Immature natural killer cell (primary cell): ENCODE data around the gene CYB5R2. TPM values are rescaled to one million over a fixed set of nuclear protein-coding genes. Genes with fewer than 3 reads are reported as not detected.
A peak's percentile ranks its signal among the peaks of the same experiment; 100 is the strongest.

Experiments
- DNase-seq, 3 donors: peaks; one replicate each; pipeline ENCODE4 v3.0.0; 2022; ENCODE audit warnings: mixed read lengths in 1 of 3
- H3K27ac Mint-ChIP-seq, 6 donors: one replicate each; pipeline ENCODE4 v1.8.0; 2020; ENCODE audit warnings: mixed read lengths in 6 of 6, mild to moderate bottlenecking in 5 of 6, inconsistent platforms in 4 of 6, moderate library complexity in 3 of 6
- H3K27me3 Mint-ChIP-seq, 3 donors: one replicate each; pipeline ENCODE4 v1.8.0; 2020 to 2021; ENCODE audit warnings: low read depth in 3 of 3, mild to moderate bottlenecking in 3 of 3, mixed read lengths in 3 of 3, moderate library complexity in 3 of 3, inconsistent platforms in 1 of 3
- H3K36me3 Mint-ChIP-seq, 3 donors: one replicate each; pipeline ENCODE4 v1.8.0; 2020; ENCODE audit warnings: mixed read lengths in 3 of 3, inconsistent platforms in 2 of 3, mild to moderate bottlenecking in 2 of 3
- H3K4me1 Mint-ChIP-seq, 2 donors: one replicate each; pipeline ENCODE4 v1.8.0; 2020; ENCODE audit warnings: inconsistent platforms in 2 of 2, mild to moderate bottlenecking in 2 of 2, mixed read lengths in 2 of 2, moderate library complexity in 1 of 2
- H3K4me3 Mint-ChIP-seq, 5 donors: one replicate each; pipeline ENCODE4 v1.8.0; 2020; ENCODE audit warnings: mild to moderate bottlenecking in 5 of 5, mixed read lengths in 5 of 5, inconsistent platforms in 3 of 5, moderate library complexity in 3 of 5
- H3K9me3 Mint-ChIP-seq, 6 donors: one replicate each; pipeline ENCODE4 v1.8.0; 2020; ENCODE audit warnings: mild to moderate bottlenecking in 6 of 6, mixed read lengths in 6 of 6, inconsistent platforms in 4 of 6, moderate library complexity in 3 of 6
- polyA plus RNA-seq, 3 donors: library from polyadenylated mRNA; unstranded; fragments of 300-500 nt; fragmentation: Illumina TruSeq; gene quantifications; one replicate each; pipeline ENCODE4 v1.2.3, GENCODE V29; 2021

CYB5R2 gene
- polyA plus RNA-seq, 3 donors from 2014 or later: 0.37 TPM; not detected in 2

DNA sequence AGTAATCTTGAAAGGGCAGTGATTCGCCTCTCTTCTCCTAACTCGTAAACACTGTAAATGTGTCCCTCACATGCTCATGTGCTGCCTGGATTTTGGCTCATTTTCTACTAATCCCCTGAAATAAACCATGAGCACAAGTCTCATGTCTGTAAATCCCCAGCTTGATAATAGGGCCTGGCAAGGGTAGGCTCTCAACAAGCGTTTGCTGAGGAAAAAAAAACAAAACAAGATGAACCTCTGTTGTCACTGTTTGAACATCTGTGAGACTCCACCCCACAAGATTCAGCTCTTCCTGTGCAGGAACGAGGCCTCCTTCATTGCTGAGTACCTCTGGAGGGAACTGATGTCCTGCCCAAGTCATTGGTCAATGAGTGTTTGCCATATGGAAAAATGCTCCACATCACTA is 4.5 kb upstream of the CYB5R2 start:
- Mint-ChIP-seq H3K4me1 (peaks cover 8% of the 10 kb centered on the region in 2 donors), H3K27ac (no peak overlapping the region)
- no peak for DNase-seq

GRCh38 chr11:7677071-7677470 is 3.8 kb upstream of the CYB5R2 start:
- H3K4me1 Mint-ChIP-seq: peaks cover 8 to 13% of the 10 kb centered on the region in 2 donors
- peaks cover 11 to 29% (median 17%) of the 10 kb centered on the region in 3 donors for H3K27me3 Mint-ChIP-seq
- DNase-seq: no peak
- no peak overlapping the region for H3K27ac Mint-ChIP-seq
- H3K4me3 Mint-ChIP-seq: no peak overlapping the region
- H3K36me3 Mint-ChIP-seq: peaks cover 0 to 3% (median 0%) of the 10 kb centered on the region in 3 donors
- H3K9me3 Mint-ChIP-seq: no peaks in the 10 kb centered on the region

More for the DNA sequence above, 4.5 kb upstream of the CYB5R2 start:
- Mint-ChIP-seq H3K27me3 (peaks cover 9 to 23% (median 12%) of the 10 kb centered on the region in 3 donors), H3K36me3 (peaks cover 0 to 3% (median 0%) of the 10 kb centered on the region in 3 donors), H3K4me3 (no peak overlapping the region), H3K9me3 (no peaks in the 10 kb centered on the region)

GRCh38 chr11:7675631-7676030 is 2.3 kb upstream of the CYB5R2 start:
- H3K4me3 Mint-ChIP-seq: peak overlapping the region in 1 of 5 donors; percentile 6
- no peak for DNase-seq
- no peaks in the 10 kb centered on the region for H3K9me3 Mint-ChIP-seq
- H3K27me3 Mint-ChIP-seq: peaks cover 13 to 35% (median 17%) of the 10 kb centered on the region in 3 donors
- peaks cover 8 to 13% of the 10 kb centered on the region in 2 donors for H3K4me1 Mint-ChIP-seq
- H3K27ac Mint-ChIP-seq: no peak overlapping the region
- H3K36me3 Mint-ChIP-seq: peaks cover 0 to 3% (median 0%) of the 10 kb centered on the region in 3 donors

GRCh38 chr11:7673724-7674434 is 579 bp upstream of the CYB5R2 start:
- no peak for DNase-seq
- Mint-ChIP-seq H3K27me3 (peaks cover 13 to 30% (median 20%) of the 10 kb centered on the region in 3 donors), H3K4me3 (peak overlapping the region; percentile 71 to 85 (median 75)), H3K9me3 (no peaks in the 10 kb centered on the region), H3K36me3 (peaks cover 0 to 3% (median 0%) of the 10 kb centered on the region in 3 donors), H3K4me1 (peaks cover 8 to 13% of the 10 kb centered on the region in 2 donors), H3K27ac (no peak overlapping the region)

DNA sequence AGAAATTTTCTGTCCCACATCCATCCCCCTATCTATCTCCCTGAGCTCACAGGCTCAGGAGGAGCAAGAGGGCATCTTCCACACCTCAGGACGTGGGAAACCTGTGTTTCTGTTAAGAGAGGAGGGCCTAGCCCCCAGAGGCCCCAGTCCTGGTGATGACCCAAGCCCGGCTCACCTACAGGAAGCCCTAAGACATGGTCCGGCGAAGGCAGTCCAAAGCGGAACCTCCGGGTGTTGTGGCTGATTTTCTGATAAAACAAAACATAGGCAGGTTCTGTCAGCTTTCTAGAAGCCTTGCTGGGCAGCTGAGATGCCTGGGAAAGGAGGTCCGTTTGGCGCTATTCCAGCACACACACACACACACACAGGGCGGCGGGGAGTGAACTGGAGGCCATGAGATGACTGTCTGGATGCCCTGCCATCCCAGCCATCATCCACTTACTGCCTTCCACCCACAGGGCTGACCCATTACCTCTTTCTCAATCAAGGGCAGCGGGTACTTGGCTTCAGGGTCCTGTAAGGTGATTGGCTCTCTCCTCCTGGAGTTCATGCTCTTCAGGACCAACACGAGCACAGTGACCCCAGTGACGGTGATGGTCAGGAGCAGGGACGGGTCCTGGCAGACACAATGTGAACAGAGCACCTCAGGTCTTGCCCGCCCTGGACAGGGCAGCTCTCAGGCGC is 882 bp downstream of the CYB5R2 start:
- DNase-seq: no peak
- H3K27me3 Mint-ChIP-seq: peaks cover 13 to 27% (median 20%) of the 10 kb centered on the region in 3 donors
- peak overlapping the region; percentile 36 to 71 (median 60) for H3K4me3 Mint-ChIP-seq
- peaks cover 0 to 3% (median 0%) of the 10 kb centered on the region in 3 donors for H3K36me3 Mint-ChIP-seq
- peaks cover 8 to 13% of the 10 kb centered on the region in 2 donors for H3K4me1 Mint-ChIP-seq
- no peak overlapping the region for H3K27ac Mint-ChIP-seq
- H3K9me3 Mint-ChIP-seq: no peaks in the 10 kb centered on the region

GRCh38 chr11:7671347-7672215 is 1.7 kb downstream of the CYB5R2 start:
- Mint-ChIP-seq H3K9me3 (no peaks in the 10 kb centered on the region), H3K4me1 (peaks cover 8 to 13% of the 10 kb centered on the region in 2 donors), H3K27ac (no peak overlapping the region), H3K27me3 (peaks cover 13 to 27% (median 20%) of the 10 kb centered on the region in 3 donors), H3K36me3 (peaks cover 0 to 3% (median 0%) of the 10 kb centered on the region in 3 donors), H3K4me3 (peak overlapping the region in 1 of 5 donors; percentile 6)
- DNase-seq: no peak

DNA sequence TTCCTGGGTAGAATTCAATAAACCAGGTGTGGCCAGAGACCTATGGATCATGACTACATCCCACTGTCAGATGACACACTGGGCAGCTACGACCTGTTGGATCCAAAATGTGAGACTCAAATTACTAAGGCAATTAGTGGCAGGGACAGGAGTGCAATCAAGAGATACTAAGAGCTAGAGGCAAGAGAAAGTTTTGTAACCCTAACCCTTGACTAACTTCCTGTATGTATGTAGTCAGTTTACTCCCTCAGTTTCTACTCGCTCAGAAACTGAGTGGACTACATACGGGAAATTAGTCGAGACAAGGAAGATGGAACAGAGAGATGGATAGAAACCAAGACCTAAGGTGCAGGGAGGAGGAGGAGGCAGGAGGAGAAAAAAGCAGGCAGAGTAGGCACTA is 2.7 kb downstream of the CYB5R2 start:
- H3K9me3 Mint-ChIP-seq: no peaks in the 10 kb centered on the region
- H3K4me1 Mint-ChIP-seq: peaks cover 8 to 13% of the 10 kb centered on the region in 2 donors
- H3K27me3 Mint-ChIP-seq: peaks cover 12 to 26% (median 17%) of the 10 kb centered on the region in 3 donors
- no peak for DNase-seq
- H3K4me3 Mint-ChIP-seq: no peak overlapping the region
- no peak overlapping the region for H3K27ac Mint-ChIP-seq
- H3K36me3 Mint-ChIP-seq: peaks cover 0 to 3% (median 0%) of the 10 kb centered on the region in 3 donors

GRCh38 chr11:7668911-7669310 is 4.4 kb downstream of the CYB5R2 start:
- Mint-ChIP-seq H3K27ac (no peak overlapping the region), H3K4me1 (peaks cover under 1 to 7% of the 10 kb centered on the region in 2 donors), H3K27me3 (peaks cover 5 to 18% (median 11%) of the 10 kb centered on the region in 3 donors), H3K9me3 (no peaks in the 10 kb centered on the region), H3K4me3 (no peak overlapping the region), H3K36me3 (peaks cover 0 to 2% (median 0%) of the 10 kb centered on the region in 3 donors)
- DNase-seq: no peak

GRCh38 chr11:7668464-7668863 is 4.8 kb downstream of the CYB5R2 start:
- no peaks in the 10 kb centered on the region for H3K9me3 Mint-ChIP-seq
- DNase-seq: no peak
- H3K27me3 Mint-ChIP-seq: peaks cover 5 to 18% (median 12%) of the 10 kb centered on the region in 3 donors
- H3K4me3 Mint-ChIP-seq: no peak overlapping the region
- H3K4me1 Mint-ChIP-seq: peaks cover 0 to 6% of the 10 kb centered on the region in 2 donors
- H3K36me3 Mint-ChIP-seq: peaks cover 0 to 3% (median 0%) of the 10 kb centered on the region in 3 donors
- no peak overlapping the region for H3K27ac Mint-ChIP-seq

DNA sequence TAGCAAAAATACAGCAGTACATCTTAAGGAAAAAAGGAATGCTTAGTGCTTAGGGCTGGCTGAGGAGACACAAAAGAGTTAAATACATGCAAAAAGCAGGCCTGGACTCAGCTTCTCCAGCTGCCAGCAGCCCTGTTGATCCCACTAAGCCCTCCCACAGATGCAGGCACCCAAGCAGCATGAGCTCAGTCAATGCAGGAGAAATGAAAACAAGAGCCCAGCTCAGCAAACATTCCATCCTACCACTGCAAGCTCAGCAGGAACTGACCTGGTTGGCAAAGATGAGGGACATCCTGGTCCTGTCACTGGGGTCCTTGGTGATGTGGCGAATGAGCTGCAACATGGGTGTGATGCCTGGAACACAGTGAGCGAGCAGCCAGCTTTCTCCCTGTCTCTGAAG is 5.8 kb downstream of the CYB5R2 start:
- peaks cover 0 to 3% (median 0%) of the 10 kb centered on the region in 3 donors for H3K36me3 Mint-ChIP-seq
- DNase-seq: no peak
- peaks cover 3 to 14% (median 11%) of the 10 kb centered on the region in 3 donors for H3K27me3 Mint-ChIP-seq
- peaks cover 0 to 2% of the 10 kb centered on the region in 2 donors for H3K4me1 Mint-ChIP-seq
- no peak overlapping the region for H3K27ac Mint-ChIP-seq
- H3K9me3 Mint-ChIP-seq: no peaks in the 10 kb centered on the region
- no peak overlapping the region for H3K4me3 Mint-ChIP-seq

DNA sequence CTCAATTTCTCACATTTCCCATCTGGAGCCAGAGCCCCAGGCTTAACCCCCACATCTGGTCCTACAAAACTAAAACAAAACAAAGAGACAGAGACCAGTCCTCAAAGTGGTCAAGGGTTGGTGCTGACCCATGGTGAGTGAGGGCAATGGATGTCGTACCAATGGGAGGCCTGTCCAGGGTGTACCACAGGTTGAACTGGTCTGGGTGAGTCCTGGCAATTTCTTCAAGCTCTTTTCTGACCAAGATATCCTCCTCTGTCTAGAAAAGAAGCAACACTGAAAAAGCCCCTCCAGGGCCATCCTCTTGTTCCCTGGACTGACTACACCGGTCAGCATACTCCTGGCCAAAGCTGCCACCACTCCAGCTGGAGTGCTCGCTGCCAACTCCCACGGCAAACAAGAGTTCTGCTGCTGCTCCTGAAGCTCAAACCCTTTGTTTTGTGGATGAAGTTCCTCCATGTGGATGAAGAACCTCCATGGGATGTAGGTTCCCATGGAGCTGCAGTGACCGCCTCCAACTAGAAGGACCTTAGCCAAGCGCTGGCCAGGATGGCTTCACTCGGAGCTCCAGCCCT is 6.9 kb downstream of the CYB5R2 start:
- Mint-ChIP-seq H3K36me3 (peaks cover 0 to 3% (median 0%) of the 10 kb centered on the region in 3 donors), H3K27me3 (peaks cover under 1 to 8% (median 6%) of the 10 kb centered on the region in 3 donors), H3K4me1 (no peaks in the 10 kb centered on the region), H3K4me3 (no peak overlapping the region), H3K27ac (no peak overlapping the region), H3K9me3 (no peaks in the 10 kb centered on the region)
- no peak for DNase-seq

DNA sequence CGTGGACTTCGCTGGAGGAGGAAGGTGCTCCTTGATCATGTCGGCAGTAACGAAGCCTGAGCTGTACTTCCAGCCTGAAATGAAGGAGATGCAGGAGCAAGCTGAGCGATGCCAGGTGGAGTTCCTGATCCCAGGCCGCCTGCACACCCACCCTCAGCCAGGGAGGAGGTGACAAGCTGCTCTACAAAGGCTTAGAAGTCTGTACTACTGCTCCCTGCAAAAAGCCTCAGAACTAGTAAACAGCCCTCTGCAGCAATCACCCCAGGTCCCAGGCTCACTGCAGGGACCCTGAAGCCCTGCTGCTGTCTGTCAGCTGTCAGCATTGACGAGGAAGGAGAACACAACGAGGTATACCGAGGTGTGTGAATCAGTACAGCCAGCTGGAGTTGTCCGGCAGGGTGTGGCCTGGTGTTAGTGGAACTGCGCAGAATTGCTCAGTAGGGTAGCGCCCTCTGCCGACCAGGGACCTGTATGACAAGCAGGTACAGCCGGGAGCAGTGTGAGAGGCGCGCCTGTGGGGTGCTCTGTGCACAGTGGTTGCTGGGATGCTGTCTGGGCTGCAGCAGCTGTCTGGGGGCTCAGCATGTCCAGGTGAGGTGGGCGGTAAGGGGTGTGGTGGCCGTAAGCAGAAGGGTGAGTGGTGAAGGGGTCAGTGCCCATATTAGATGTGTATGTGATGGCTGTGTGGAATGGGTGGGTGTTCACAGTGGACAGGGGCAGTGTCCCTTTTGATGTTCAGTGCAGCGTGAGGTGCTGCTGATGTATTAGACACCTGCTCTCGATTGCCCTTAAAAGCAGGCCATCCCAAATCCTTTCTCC is 7.6 kb downstream of the CYB5R2 start:
- Mint-ChIP-seq H3K27ac (no peak overlapping the region), H3K27me3 (peaks cover 0 to 6% (median 3%) of the 10 kb centered on the region in 3 donors), H3K36me3 (peaks cover 0 to 3% (median 0%) of the 10 kb centered on the region in 3 donors), H3K4me3 (no peak overlapping the region), H3K9me3 (no peaks in the 10 kb centered on the region), H3K4me1 (no peaks in the 10 kb centered on the region)
- peak; percentile 50 to 69 (median 61) for DNase-seq
